H1 (cell line): ENCODE results near the gene GLB1L2. TPM values are rescaled to one million over a fixed set of nuclear protein-coding genes. Genes with fewer than 3 reads are reported as not detected.

ENCODE experiments used
- CTCF ChIA-PET: fragments of 300-600 bp; sonication (Branson Sonifier 250); formaldehyde crosslinking; loops from one replicate; lab custom pipeline; 2021; ENCODE audit not compliant: partially characterized antibody; lab: Charles Lee
- POLR2A ChIA-PET: fragments of 300-600 bp; sonication (Branson Sonifier 250); formaldehyde crosslinking; loops from one replicate; lab custom pipeline; 2021; ENCODE audit warnings: inconsistent platforms; ENCODE audit not compliant: partially characterized antibody; lab: Charles Lee
- DNase-seq, 2 experiments: peaks; one replicate each; pipeline versions ENCODE4 v3.0.0 to v3.0.0-alpha.2; 2010 to 2022; ENCODE audit warnings: low spot score in 2 of 2, low read depth in 1 of 2, mixed read lengths in 1 of 2
- FAIRE-seq: peaks from 2 replicates; lab custom pipeline; 2011; peaks lifted over from hg19 to GRCh38; lab: Jason Lieb, UNC
- H2AFZ ChIP-seq: 2 replicates; pipeline ENCODE4 v1.8.1; 2012; ENCODE audit warnings: low read length, inconsistent platforms
- H2AK5ac ChIP-seq: 2 replicates; pipeline ENCODE4 v1.6.1; 2013; ENCODE audit warnings: low read depth, low read length
- H2BK120ac ChIP-seq: replicated peaks from 2 replicates; pipeline ENCODE3; 2013; ENCODE audit warnings: low read depth, low read length, inconsistent platforms
- H2BK12ac ChIP-seq: 2 replicates; pipeline ENCODE4 v1.6.1; 2013; ENCODE audit warnings: low read depth, low read length
- H2BK15ac ChIP-seq: 2 replicates; pipeline ENCODE4 v1.6.1; 2013; ENCODE audit warnings: low read length
- H2BK20ac ChIP-seq: 2 replicates; pipeline ENCODE4 v1.6.1; 2013; ENCODE audit warnings: low read length
- H2BK5ac ChIP-seq: 2 replicates; pipeline ENCODE4 v1.6.1; 2013; ENCODE audit warnings: low read depth, low read length
- H3K14ac ChIP-seq: 2 replicates; pipeline ENCODE4 v1.6.1; 2013; ENCODE audit warnings: inconsistent platforms; ENCODE audit not compliant: insufficient read length
- H3K18ac ChIP-seq: 2 replicates; pipeline ENCODE4 v1.6.1; 2013; ENCODE audit warnings: low read length; ENCODE audit errors: extremely low read depth
- H3K23ac ChIP-seq: 2 replicates; pipeline ENCODE4 v1.6.1; 2013; ENCODE audit warnings: inconsistent platforms; ENCODE audit not compliant: insufficient read length
- H3K23me2 ChIP-seq: 2 replicates; pipeline ENCODE4 v1.6.1; 2013; ENCODE audit warnings: low read depth, low read length
- H3K27ac ChIP-seq: 2 replicates; pipeline ENCODE4 v1.6.1; 2011; ENCODE audit warnings: low read depth, low read length, inconsistent platforms
- H3K27me3 ChIP-seq, 4 experiments: replicated peaks in 1 of 4; 1 replicate in 1 of 4; 2 replicates in 3 of 4; pipeline versions ENCODE4 v1.6.1 to v1.8.1; 2011 to 2013; ENCODE audit warnings: low read length in 3 of 4, mild to moderate bottlenecking in 3 of 4, inconsistent platforms in 2 of 4, mixed read lengths in 2 of 4, moderate library complexity in 1 of 4; ENCODE audit not compliant: control insufficient read depth in 3 of 4, insufficient read depth in 3 of 4; ENCODE audit errors: extremely low read depth in 1 of 4
- H3K36me3 ChIP-seq, 4 experiments: 2 replicates each; pipeline versions ENCODE4 v1.6.1 to v1.8.1; 2011 to 2013; ENCODE audit warnings: mild to moderate bottlenecking in 4 of 4, low read length in 3 of 4, moderate library complexity in 2 of 4, control low read depth in 1 of 4, inconsistent platforms in 1 of 4; ENCODE audit not compliant: insufficient read depth in 4 of 4, control insufficient read depth in 2 of 4
- H3K4ac ChIP-seq: replicated peaks from 2 replicates; pipeline ENCODE3; 2013; ENCODE audit warnings: low read length, low read depth, mixed read lengths, inconsistent platforms; ENCODE audit not compliant: insufficient read length
- H3K4me1 ChIP-seq, 4 experiments: replicated peaks in 1 of 4; 1 replicate in 1 of 4; 2 replicates in 3 of 4; pipeline versions ENCODE4 v1.6.1 to v1.8.1; 2011 to 2013; ENCODE audit warnings: low read length in 3 of 4, inconsistent platforms in 2 of 4, mixed read lengths in 1 of 4; ENCODE audit not compliant: insufficient read depth in 4 of 4, control insufficient read depth in 3 of 4
- H3K4me2 ChIP-seq, 2 experiments: 2 replicates each; pipeline versions ENCODE4 v1.6.1 to v1.8.1; 2011 to 2013; ENCODE audit warnings: low read depth in 2 of 2, low read length in 2 of 2, control low read depth in 1 of 2, inconsistent platforms in 1 of 2, mild to moderate bottlenecking in 1 of 2; ENCODE audit not compliant: insufficient read depth in 1 of 2
- H3K4me3 ChIP-seq, 4 experiments: fragments of 200-600, 300-600 bp in 1 of 4; sonication (generic), shearing (Covaris generic), sonication (Bioruptor Twin) in 1 of 4; 2 replicates each; pipeline versions ENCODE4 v1.5.1 to v1.8.1; 2011 to 2016; ENCODE audit warnings: low read length in 4 of 4, low read depth in 3 of 4, control low read depth in 2 of 4, inconsistent platforms in 2 of 4, mild to moderate bottlenecking in 2 of 4, mixed read lengths in 1 of 4, moderate library complexity in 1 of 4; ENCODE audit not compliant: insufficient read depth in 2 of 4; ENCODE audit errors: extremely low read depth in 1 of 4
- H3K56ac ChIP-seq: replicated peaks from 2 replicates; pipeline ENCODE3; 2013; ENCODE audit warnings: low read depth, mild to moderate bottlenecking, mixed read lengths, low read length, inconsistent platforms; ENCODE audit not compliant: insufficient read length
- H3K79me1 ChIP-seq: 2 replicates; pipeline ENCODE4 v1.6.1; 2013; ENCODE audit warnings: low read depth, low read length, control low read depth
- H3K79me2 ChIP-seq, 2 experiments: 2 replicates each; pipeline versions ENCODE4 v1.6.1 to v1.8.1; 2012 to 2013; ENCODE audit warnings: low read length in 2 of 2, mild to moderate bottlenecking in 2 of 2, inconsistent platforms in 1 of 2; ENCODE audit not compliant: insufficient read depth in 2 of 2, control insufficient read depth in 1 of 2
- H3K9ac ChIP-seq, 4 experiments: replicated peaks in 1 of 4; 1 replicate in 1 of 4; 2 replicates in 3 of 4; pipeline versions ENCODE4 v1.6.1 to v1.8.1; 2011 to 2013; ENCODE audit warnings: low read depth in 3 of 4, low read length in 3 of 4, control low read depth in 2 of 4, mild to moderate bottlenecking in 2 of 4, moderate library complexity in 2 of 4, inconsistent platforms in 1 of 4; ENCODE audit errors: extremely low read depth in 1 of 4
- H3K9me3 ChIP-seq, 2 experiments: 2 replicates each; pipeline versions ENCODE4 v1.6.1 to v1.8.1; 2012 to 2013; ENCODE audit warnings: mild to moderate bottlenecking in 2 of 2, moderate library complexity in 2 of 2, control low read depth in 1 of 2, inconsistent platforms in 1 of 2, low read depth in 1 of 2, low read length in 1 of 2, mixed read lengths in 1 of 2; ENCODE audit not compliant: insufficient read depth in 2 of 2
- H4K20me1 ChIP-seq, 2 experiments: replicated peaks in 1 of 2; 2 replicates each; pipeline versions ENCODE3 to v1.8.1; 2011 to 2013; ENCODE audit warnings: inconsistent platforms in 2 of 2, low read length in 2 of 2, mild to moderate bottlenecking in 1 of 2; ENCODE audit not compliant: insufficient read depth in 2 of 2, control insufficient read depth in 1 of 2
- H4K5ac ChIP-seq: 2 replicates; pipeline ENCODE4 v1.6.1; 2013; ENCODE audit warnings: low read length, low read depth, mixed read lengths, inconsistent platforms; ENCODE audit not compliant: insufficient read length
- H4K8ac ChIP-seq: 2 replicates; pipeline ENCODE4 v1.8.0; 2013; ENCODE audit warnings: mild to moderate bottlenecking, moderate library complexity, low read length, inconsistent platforms; ENCODE audit not compliant: insufficient read depth; ENCODE audit errors: extremely low read depth
- H4K91ac ChIP-seq: replicated peaks from 2 replicates; pipeline ENCODE3; 2013; ENCODE audit warnings: low read length, mixed read lengths, inconsistent platforms; ENCODE audit not compliant: insufficient read length
- CHD2 ChIP-seq: IDR thresholded peaks from 2 replicates; pipeline ENCODE4 v1.6.1; 2012; ENCODE audit warnings: low read length, improper control_type of control experiment
- CTBP2 ChIP-seq: IDR thresholded peaks from 2 replicates; pipeline ENCODE4 v1.7.0; 2011; ENCODE audit warnings: borderline replicate concordance, mild to moderate bottlenecking, moderate library complexity, mixed read lengths, low read length; ENCODE audit not compliant: insufficient read depth, insufficient read length
- SP2 ChIP-seq: IDR thresholded peaks from 2 replicates; pipeline ENCODE4 v1.6.1; 2012; ENCODE audit warnings: mild to moderate bottlenecking, low read length, inconsistent platforms
- SP4 ChIP-seq: IDR thresholded peaks from 2 replicates; pipeline ENCODE4 v1.6.1; 2012; ENCODE audit warnings: low read length, inconsistent platforms
- TAF1 ChIP-seq: IDR thresholded peaks from 2 replicates; pipeline ENCODE4 v1.6.1; 2011; ENCODE audit warnings: mild to moderate bottlenecking, low read depth, low read length
- TBP ChIP-seq: IDR thresholded peaks from 2 replicates; pipeline ENCODE4 v1.6.1; 2011; ENCODE audit warnings: low read depth, low read length, improper control_type of control experiment
- TCF12 ChIP-seq: IDR thresholded peaks from 2 replicates; pipeline ENCODE4 v1.6.1; 2011; ENCODE audit warnings: low read depth, mild to moderate bottlenecking, low read length
- TEAD4 ChIP-seq: IDR thresholded peaks from 2 replicates; pipeline ENCODE4 v1.6.1; 2012; ENCODE audit warnings: low read depth, low read length, inconsistent platforms, mixed read lengths
- ZNF274 ChIP-seq: IDR thresholded peaks from 2 replicates; pipeline ENCODE4 v1.7.0; 2012; ENCODE audit warnings: low read length, borderline replicate concordance; ENCODE audit errors: extremely low read depth
- WGBS, 2 experiments: shearing (Covaris generic) in 1 of 2; methylation state at CpG; one replicate each; pipeline versions ENCODE4 v1.1.6 to v1.1.7; 2013 to 2015; ENCODE audit warnings: low lambda C conversion rate in 2 of 2, mixed read lengths in 2 of 2, inconsistent platforms in 1 of 2, low coverage in 1 of 2, missing lambda C conversion rate in 1 of 2; ENCODE audit not compliant: insufficient replicate concordance in 2 of 2, insufficient coverage in 1 of 2, insufficient read length in 1 of 2; ENCODE audit errors: extremely low coverage in 1 of 2, missing lambda C conversion rate in 1 of 2; 5-methylcytosine and 5-hydroxymethylcytosine counted together
- polyA plus RNA-seq, 7 experiments: library from polyadenylated mRNA; depleted of rRNA in 3 of 7; stranded (reverse) in 5 of 7; unstranded in 2 of 7; fragments of >200 nt in 5 of 7; fragments of 200-250 nt in 2 of 7; gene quantifications; 1 replicate in 5 of 7; 2 replicates in 1 of 7; 4 replicates in 1 of 7; pipeline versions ENCODE4 v1.2.1 to v1.2.3, GENCODE V29; 2011 to 2013; ENCODE audit warnings: missing spikeins in 2 of 7, mixed read lengths in 2 of 7
- total RNA-seq: library from RNA; stranded (reverse); fragmentation: NEBNext Ultra II Directional; extraction: Animal tissue kit (Norgen Biotek cat#: 25700); gene quantifications from 2 replicates; pipeline ENCODE4 v1.2.1, GENCODE V29; 2021
- TF ChIP-seq, protein P1 (sequence below), 3 experiments: IDR thresholded peaks; 1 replicate in 2 of 3; 2 replicates in 1 of 3; pipeline versions ENCODE4 v1.5.1 to v1.6.1; 2011; ENCODE audit warnings: low read length in 3 of 3, mild to moderate bottlenecking in 3 of 3, inconsistent platforms in 2 of 3, low read depth in 1 of 3, moderate library complexity in 1 of 3; ENCODE audit not compliant: insufficient read depth in 1 of 3; ENCODE audit errors: control extremely low read depth in 1 of 3
- TF ChIP-seq, protein P2 (sequence below): IDR thresholded peaks from 2 replicates; pipeline ENCODE4 v1.6.1; 2011; ENCODE audit warnings: low read depth, mild to moderate bottlenecking, low read length; ENCODE audit not compliant: insufficient read depth

GLB1L2 gene
- total and polyA plus RNA-seq, 2 of the 8 experiments (the other 6 are each of a cell fraction or from before 2014, with no cell fraction given) = 4.4 to 7.9 TPM

DNA sequence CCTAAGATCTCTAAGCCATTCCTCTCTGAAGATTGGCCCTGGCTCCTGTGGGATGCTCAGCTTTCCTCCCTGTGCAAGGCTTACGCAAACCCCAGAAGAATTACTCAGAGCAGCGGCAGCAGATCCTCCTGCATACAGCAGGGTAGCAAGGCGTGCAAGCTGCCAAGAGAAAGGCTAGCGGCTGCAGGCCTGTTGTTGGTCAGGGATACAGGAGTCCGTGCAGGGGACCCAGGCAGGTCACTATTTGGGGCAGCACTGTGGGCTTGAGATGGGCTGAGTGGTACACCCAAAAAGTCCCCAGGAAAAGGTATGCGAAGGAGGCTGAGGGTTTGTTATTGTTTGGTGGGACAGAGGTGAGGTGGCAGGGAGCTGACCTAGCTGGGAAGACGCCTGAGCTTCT is 1.5 kb downstream of the GLB1L2 start:
- 93% methylated on average over 7 of the region's 7 CpGs; no CpG with 5 or more reads in 1 of the 2 experiments for WGBS, 2 experiments
- H4K8ac ChIP-seq = no peak overlapping the region
- H3K56ac ChIP-seq = no peak overlapping the region
- no peak overlapping the region; a peak in 1 of 4 replicates for H3K4me2 ChIP-seq
- no peak overlapping the region for H4K5ac ChIP-seq
- no peak overlapping the region for H3K4ac ChIP-seq
- H3K4me1 ChIP-seq = peaks cover 0 to 5% (median 4%) of the 10 kb centered on the region in 4 experiments; a peak in 4 of 7 replicates
- H4K91ac ChIP-seq = no peak overlapping the region
- CTCF ChIA-PET = interaction anchor here (0.6 to 2.1 kb wide), 7 partner anchors 11 to 71 kb away, joined by 3 to 9 read pairs (median 4); no protein-coding TSS in a partner anchor
- H3K9ac ChIP-seq = no peak overlapping the region
- H3K4me3 ChIP-seq = no peak overlapping the region
- no peaks in the 10 kb centered on the region for H3K36me3 ChIP-seq
- H3K23me2 ChIP-seq = peaks cover 8% of the 10 kb centered on the region; the same call in 1 of the 2 replicates
- DNase-seq (no peak), FAIRE-seq (no peak)
- H2BK20ac ChIP-seq = no peak overlapping the region
- no peak overlapping the region for H3K23ac ChIP-seq
- no peak overlapping the region for H3K27ac ChIP-seq
- H2AFZ ChIP-seq = no peak overlapping the region
- POLR2A ChIA-PET = interaction anchor here (2.1 kb wide), 1 partner anchor 60 kb away, joined by 7 read pairs; no protein-coding TSS in a partner anchor
- peaks cover 0 to 36% (median 24%) of the 10 kb centered on the region in 4 experiments; a peak in 5 of 7 replicates for H3K27me3 ChIP-seq
- H3K79me2 ChIP-seq = no peaks in the 10 kb centered on the region
- no peaks in the 10 kb centered on the region for H3K79me1 ChIP-seq
- no peaks in the 10 kb centered on the region for H3K9me3 ChIP-seq
- no peak overlapping the region for H3K18ac ChIP-seq
- no peak overlapping the region for H3K14ac ChIP-seq
- no peak overlapping the region for H2BK120ac ChIP-seq
- H4K20me1 ChIP-seq = no peaks in the 10 kb centered on the region
- no peak overlapping the region for H2BK12ac ChIP-seq
- H2AK5ac ChIP-seq = no peak overlapping the region
- peak overlapping the region; percentile 31; the same call in 1 of the 2 replicates for H2BK15ac ChIP-seq
- H2BK5ac ChIP-seq = no peak overlapping the region
- TF ChIP-seq ZNF274 = no peak
- no peak for TF ChIP-seq TEAD4
- TF ChIP-seq, protein P1, sequence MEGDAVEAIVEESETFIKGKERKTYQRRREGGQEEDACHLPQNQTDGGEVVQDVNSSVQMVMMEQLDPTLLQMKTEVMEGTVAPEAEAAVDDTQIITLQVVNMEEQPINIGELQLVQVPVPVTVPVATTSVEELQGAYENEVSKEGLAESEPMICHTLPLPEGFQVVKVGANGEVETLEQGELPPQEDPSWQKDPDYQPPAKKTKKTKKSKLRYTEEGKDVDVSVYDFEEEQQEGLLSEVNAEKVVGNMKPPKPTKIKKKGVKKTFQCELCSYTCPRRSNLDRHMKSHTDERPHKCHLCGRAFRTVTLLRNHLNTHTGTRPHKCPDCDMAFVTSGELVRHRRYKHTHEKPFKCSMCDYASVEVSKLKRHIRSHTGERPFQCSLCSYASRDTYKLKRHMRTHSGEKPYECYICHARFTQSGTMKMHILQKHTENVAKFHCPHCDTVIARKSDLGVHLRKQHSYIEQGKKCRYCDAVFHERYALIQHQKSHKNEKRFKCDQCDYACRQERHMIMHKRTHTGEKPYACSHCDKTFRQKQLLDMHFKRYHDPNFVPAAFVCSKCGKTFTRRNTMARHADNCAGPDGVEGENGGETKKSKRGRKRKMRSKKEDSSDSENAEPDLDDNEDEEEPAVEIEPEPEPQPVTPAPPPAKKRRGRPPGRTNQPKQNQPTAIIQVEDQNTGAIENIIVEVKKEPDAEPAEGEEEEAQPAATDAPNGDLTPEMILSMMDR (IDR thresholded peaks at IDR 0.05; ENCODE audit: control extremely low read depth in 1 of 3, insufficient read depth in 1 of 3, low read depth in 1 of 3, low read length in 3 of 3) = no peak
- TF ChIP-seq TCF12 = no peak
- TF ChIP-seq SP2 = no peak
- TF ChIP-seq CTBP2 = no peak
- TF ChIP-seq CHD2 = no peak
- TF ChIP-seq TBP = no peak
- TF ChIP-seq TAF1 = no peak
- TF ChIP-seq, protein P2, sequence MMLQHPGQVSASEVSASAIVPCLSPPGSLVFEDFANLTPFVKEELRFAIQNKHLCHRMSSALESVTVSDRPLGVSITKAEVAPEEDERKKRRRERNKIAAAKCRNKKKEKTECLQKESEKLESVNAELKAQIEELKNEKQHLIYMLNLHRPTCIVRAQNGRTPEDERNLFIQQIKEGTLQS = no peak
- TF ChIP-seq SP4 = no peak
